Astrocyte (in vitro differentiated cells and primary cell): ENCODE data around the gene CEACAM1. TPM values are rescaled to one million over a fixed set of nuclear protein-coding genes. Genes with fewer than 3 reads are reported as not detected.

Experiments used
- DNase-seq: peaks from one replicate; pipeline ENCODE4 v3.0.0-alpha.2; 2010; ENCODE audit warnings: low read depth
- FAIRE-seq: peaks from 2 replicates; lab custom pipeline; 2011; peaks lifted over from hg19 to GRCh38; lab: Jason Lieb, UNC
- H2AFZ ChIP-seq: 2 replicates; pipeline ENCODE4 v1.6.0; 2012; ENCODE audit warnings: low read depth, low read length, inconsistent platforms
- H3K27ac ChIP-seq: 2 replicates; pipeline ENCODE4 v1.5.1; 2011; ENCODE audit warnings: low read depth, low read length, inconsistent platforms
- H3K27me3 ChIP-seq: 2 replicates; pipeline ENCODE4 v1.6.0; 2011; ENCODE audit warnings: low read length, inconsistent platforms; ENCODE audit not compliant: insufficient read depth
- H3K36me3 ChIP-seq: 2 replicates; pipeline ENCODE4 v1.5.1; 2011; ENCODE audit warnings: low read length, inconsistent platforms; ENCODE audit not compliant: insufficient read depth
- H3K4me1 ChIP-seq: 2 replicates; pipeline ENCODE4 v1.5.1; 2011; ENCODE audit warnings: low read length, inconsistent platforms; ENCODE audit not compliant: insufficient read depth
- H3K4me2 ChIP-seq: 2 replicates; pipeline ENCODE4 v1.6.0; 2012; ENCODE audit warnings: low read length, inconsistent platforms
- H3K4me3 ChIP-seq: 2 replicates; pipeline ENCODE4 v1.5.1; 2011; ENCODE audit warnings: low read depth, mild to moderate bottlenecking, low read length, inconsistent platforms; ENCODE audit not compliant: insufficient read depth
- H3K79me2 ChIP-seq: 2 replicates; pipeline ENCODE4 v1.6.0; 2012; ENCODE audit warnings: mild to moderate bottlenecking, low read length, inconsistent platforms; ENCODE audit not compliant: insufficient read depth
- H3K9ac ChIP-seq: 2 replicates; pipeline ENCODE4 v1.6.0; 2012; ENCODE audit warnings: mild to moderate bottlenecking, low read length, inconsistent platforms
- H3K9me3 ChIP-seq: 2 replicates; pipeline ENCODE4 v1.5.1; 2012; ENCODE audit warnings: low read depth, mild to moderate bottlenecking, low read length, inconsistent platforms; ENCODE audit not compliant: insufficient read depth
- H4K20me1 ChIP-seq: 2 replicates; pipeline ENCODE4 v1.6.0; 2012; ENCODE audit warnings: low read length, inconsistent platforms; ENCODE audit not compliant: insufficient read depth
- H3K27ac Mint-ChIP-seq: one replicate; pipeline ENCODE4 v1.8.0; 2021; ENCODE audit warnings: mild to moderate bottlenecking, mixed read lengths; ENCODE audit not compliant: unreplicated experiment
- H3K27me3 Mint-ChIP-seq: one replicate; pipeline ENCODE4 v1.8.0; 2021; ENCODE audit warnings: low read depth, mixed read lengths; ENCODE audit not compliant: unreplicated experiment
- H3K36me3 Mint-ChIP-seq: one replicate; pipeline ENCODE4 v1.8.0; 2021; ENCODE audit warnings: low read depth, mixed read lengths; ENCODE audit not compliant: unreplicated experiment
- H3K4me1 Mint-ChIP-seq: one replicate; pipeline ENCODE4 v1.8.0; 2021; ENCODE audit warnings: low read depth, mixed read lengths; ENCODE audit not compliant: unreplicated experiment
- H3K4me3 Mint-ChIP-seq: one replicate; pipeline ENCODE4 v1.8.0; 2021; ENCODE audit warnings: mild to moderate bottlenecking, moderate library complexity, mixed read lengths; ENCODE audit not compliant: unreplicated experiment
- H3K9me3 Mint-ChIP-seq: one replicate; pipeline ENCODE4 v1.8.0; 2021; ENCODE audit warnings: mild to moderate bottlenecking, mixed read lengths; ENCODE audit not compliant: unreplicated experiment
- CTCF ChIP-seq: IDR thresholded peaks from 2 replicates; pipeline ENCODE4 v1.5.1; 2011; ENCODE audit warnings: low read depth, mild to moderate bottlenecking, inconsistent platforms, low read length, moderate library complexity; ENCODE audit not compliant: insufficient read depth
- EZH2 ChIP-seq: IDR thresholded peaks from 2 replicates; pipeline ENCODE4 v1.6.1; 2012; ENCODE audit warnings: mild to moderate bottlenecking, low read length, inconsistent platforms; ENCODE audit not compliant: insufficient read depth
- total RNA-seq: library from RNA; stranded (reverse); gene quantifications from 2 replicates; pipeline ENCODE4 v1.2.1, GENCODE V29; 2021

Gene CEACAM1
- total RNA-seq, 1 donor from 2014 or later: 1.1 TPM

- Histone ChIP-seq H3K4me1 (no peaks in the 10 kb centered on the region), H3K27me3 (peaks cover 5% of the 10 kb centered on the region), H3K4me3 (no peak overlapping the region), H3K9ac (no peak overlapping the region), H3K79me2 (no peaks in the 10 kb centered on the region), H2AFZ (no peak overlapping the region), H3K4me2 (no peak overlapping the region), H4K20me1 (no peaks in the 10 kb centered on the region), H3K36me3 (no peaks in the 10 kb centered on the region), H3K9me3 (no peaks in the 10 kb centered on the region), H3K27ac (no peak overlapping the region)
- no peak for DNase-seq
- peaks cover 2% of the 10 kb centered on the region for H3K9me3 Mint-ChIP-seq
- H3K4me3 Mint-ChIP-seq: no peak overlapping the region
- H3K27me3 Mint-ChIP-seq: peaks cover 42% of the 10 kb centered on the region
- no peaks in the 10 kb centered on the region for H3K36me3 Mint-ChIP-seq
- no peak for TF ChIP-seq EZH2
- no peak for TF ChIP-seq CTCF
- no peaks in the 10 kb centered on the region for H3K4me1 Mint-ChIP-seq
- FAIRE-seq: no peak
- H3K27ac Mint-ChIP-seq: no peak overlapping the region
Observed at GRCh38 chr19:42573642-42574041, 45.4 kb upstream of the CEACAM1 start.

GRCh38 chr19:42571116-42571515 lies 42.8 kb upstream of the CEACAM1 start:
- Mint-ChIP-seq H3K4me3 (no peak overlapping the region), H3K27ac (no peak overlapping the region), H3K9me3 (peaks cover 2% of the 10 kb centered on the region), H3K27me3 (peaks cover 44% of the 10 kb centered on the region), H3K4me1 (no peaks in the 10 kb centered on the region), H3K36me3 (no peaks in the 10 kb centered on the region)
- no peak overlapping the region for H3K27ac ChIP-seq
- H3K79me2 ChIP-seq: no peaks in the 10 kb centered on the region
- H4K20me1 ChIP-seq: no peaks in the 10 kb centered on the region
- peaks cover 7% of the 10 kb centered on the region for H3K27me3 ChIP-seq
- H3K9ac ChIP-seq: no peak overlapping the region
- H3K36me3 ChIP-seq: no peaks in the 10 kb centered on the region
- no peaks in the 10 kb centered on the region for H3K4me1 ChIP-seq
- DNase-seq: no peak
- H3K4me3 ChIP-seq: no peak overlapping the region
- H3K4me2 ChIP-seq: no peak overlapping the region
- TF ChIP-seq EZH2 (no peak), CTCF (no peak)
- H2AFZ ChIP-seq: no peak overlapping the region
- H3K9me3 ChIP-seq: no peaks in the 10 kb centered on the region
- FAIRE-seq: no peak

GRCh38 chr19:42569193-42569592 lies 40.9 kb upstream of the CEACAM1 start:
- H3K9me3 Mint-ChIP-seq: peaks cover 2% of the 10 kb centered on the region
- H3K27ac Mint-ChIP-seq: no peak overlapping the region
- Histone ChIP-seq H3K36me3 (no peaks in the 10 kb centered on the region), H3K9me3 (no peaks in the 10 kb centered on the region), H2AFZ (no peak overlapping the region), H3K4me3 (no peak overlapping the region), H3K27me3 (peaks cover 7% of the 10 kb centered on the region), H3K27ac (no peak overlapping the region), H3K4me1 (no peaks in the 10 kb centered on the region), H4K20me1 (no peaks in the 10 kb centered on the region), H3K79me2 (no peaks in the 10 kb centered on the region), H3K9ac (no peak overlapping the region), H3K4me2 (no peak overlapping the region)
- no peaks in the 10 kb centered on the region for H3K36me3 Mint-ChIP-seq
- TF ChIP-seq CTCF (no peak), EZH2 (no peak)
- FAIRE-seq (no peak), DNase-seq (no peak)
- no peak overlapping the region for H3K4me3 Mint-ChIP-seq
- peaks cover 53% of the 10 kb centered on the region for H3K27me3 Mint-ChIP-seq
- H3K4me1 Mint-ChIP-seq: no peaks in the 10 kb centered on the region
